Endothelial cell (in vitro differentiated cells): Measurements from ENCODE around the gene UBN1. TPM values are rescaled to one million over a fixed set of nuclear protein-coding genes. Genes with fewer than 3 reads are reported as not detected.

Experiments
- DNase-seq: peaks from one replicate; pipeline ENCODE4 v3.0.0; 2021; ENCODE audit warnings: low spot score
- H3K27ac Mint-ChIP-seq: one replicate; pipeline ENCODE4 v1.8.0; 2021; ENCODE audit warnings: mixed read lengths, inconsistent platforms; ENCODE audit not compliant: unreplicated experiment
- H3K27me3 Mint-ChIP-seq: one replicate; pipeline ENCODE4 v1.8.0; 2021; ENCODE audit warnings: mild to moderate bottlenecking, moderate library complexity, mixed read lengths, inconsistent platforms; ENCODE audit not compliant: unreplicated experiment
- H3K36me3 Mint-ChIP-seq: one replicate; pipeline ENCODE4 v1.8.0; 2021; ENCODE audit warnings: mild to moderate bottlenecking, low read depth, mixed read lengths, inconsistent platforms; ENCODE audit not compliant: unreplicated experiment
- H3K4me1 Mint-ChIP-seq: one replicate; pipeline ENCODE4 v1.8.0; 2021; ENCODE audit warnings: mild to moderate bottlenecking, mixed read lengths, inconsistent platforms; ENCODE audit not compliant: unreplicated experiment
- H3K4me3 Mint-ChIP-seq: one replicate; pipeline ENCODE4 v1.8.0; 2021; ENCODE audit warnings: mild to moderate bottlenecking, mixed read lengths, inconsistent platforms; ENCODE audit not compliant: unreplicated experiment
- H3K9me3 Mint-ChIP-seq: one replicate; pipeline ENCODE4 v1.8.0; 2021; ENCODE audit warnings: mixed read lengths, inconsistent platforms; ENCODE audit not compliant: unreplicated experiment
- total RNA-seq: library from RNA; stranded (reverse); fragmentation: NEBNext Ultra II Directional; extraction: Animal tissue kit (Norgen Biotek cat#: 25700); gene quantifications from one replicate; pipeline ENCODE4 v1.2.1, GENCODE V29; 2021; ENCODE audit not compliant: unreplicated experiment
- TF ChIP-seq, protein P1 (sequence below): fragments of 200-600 bp; sonication (generic); IDR thresholded peaks from one replicate; pipeline ENCODE4 v1.5.0; 2021; ENCODE audit warnings: antibody characterized with exemption; ENCODE audit not compliant: unreplicated experiment

The UBN1 gene
- total RNA-seq, 1 donor from 2014 or later = 36.4 TPM

DNA sequence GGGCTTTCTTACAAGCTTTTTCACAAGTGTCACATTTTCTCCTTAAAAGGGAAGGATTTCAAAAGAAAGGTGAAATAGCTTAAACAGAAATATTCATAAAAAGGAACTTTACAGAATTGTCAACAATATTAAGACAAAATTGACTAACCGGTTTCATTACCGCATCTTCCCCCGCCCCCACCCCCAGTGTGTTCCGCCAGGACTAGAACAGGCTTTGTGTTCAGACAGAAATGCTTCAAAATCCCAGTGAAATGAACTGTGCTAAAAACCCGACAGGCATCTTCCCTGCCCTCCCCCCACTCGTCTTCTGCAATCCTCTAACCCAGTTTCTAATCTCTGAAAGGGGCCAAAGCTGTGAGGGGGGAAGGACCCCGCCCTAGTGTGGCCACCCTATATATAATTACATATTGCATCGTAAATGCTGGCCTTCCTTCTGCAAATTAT is 43.9 kb upstream of the UBN1 start:
- TF ChIP-seq, protein P1, sequence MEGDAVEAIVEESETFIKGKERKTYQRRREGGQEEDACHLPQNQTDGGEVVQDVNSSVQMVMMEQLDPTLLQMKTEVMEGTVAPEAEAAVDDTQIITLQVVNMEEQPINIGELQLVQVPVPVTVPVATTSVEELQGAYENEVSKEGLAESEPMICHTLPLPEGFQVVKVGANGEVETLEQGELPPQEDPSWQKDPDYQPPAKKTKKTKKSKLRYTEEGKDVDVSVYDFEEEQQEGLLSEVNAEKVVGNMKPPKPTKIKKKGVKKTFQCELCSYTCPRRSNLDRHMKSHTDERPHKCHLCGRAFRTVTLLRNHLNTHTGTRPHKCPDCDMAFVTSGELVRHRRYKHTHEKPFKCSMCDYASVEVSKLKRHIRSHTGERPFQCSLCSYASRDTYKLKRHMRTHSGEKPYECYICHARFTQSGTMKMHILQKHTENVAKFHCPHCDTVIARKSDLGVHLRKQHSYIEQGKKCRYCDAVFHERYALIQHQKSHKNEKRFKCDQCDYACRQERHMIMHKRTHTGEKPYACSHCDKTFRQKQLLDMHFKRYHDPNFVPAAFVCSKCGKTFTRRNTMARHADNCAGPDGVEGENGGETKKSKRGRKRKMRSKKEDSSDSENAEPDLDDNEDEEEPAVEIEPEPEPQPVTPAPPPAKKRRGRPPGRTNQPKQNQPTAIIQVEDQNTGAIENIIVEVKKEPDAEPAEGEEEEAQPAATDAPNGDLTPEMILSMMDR = no peak
- no peaks in the 10 kb centered on the region for H3K9me3 Mint-ChIP-seq
- peak overlapping the region; percentile 92 for H3K4me3 Mint-ChIP-seq
- peaks cover 23% of the 10 kb centered on the region for H3K36me3 Mint-ChIP-seq
- H3K27ac Mint-ChIP-seq = no peak overlapping the region
- no peak for DNase-seq
- H3K4me1 Mint-ChIP-seq = peaks cover 10% of the 10 kb centered on the region
- peaks cover 2% of the 10 kb centered on the region for H3K27me3 Mint-ChIP-seq

DNA sequence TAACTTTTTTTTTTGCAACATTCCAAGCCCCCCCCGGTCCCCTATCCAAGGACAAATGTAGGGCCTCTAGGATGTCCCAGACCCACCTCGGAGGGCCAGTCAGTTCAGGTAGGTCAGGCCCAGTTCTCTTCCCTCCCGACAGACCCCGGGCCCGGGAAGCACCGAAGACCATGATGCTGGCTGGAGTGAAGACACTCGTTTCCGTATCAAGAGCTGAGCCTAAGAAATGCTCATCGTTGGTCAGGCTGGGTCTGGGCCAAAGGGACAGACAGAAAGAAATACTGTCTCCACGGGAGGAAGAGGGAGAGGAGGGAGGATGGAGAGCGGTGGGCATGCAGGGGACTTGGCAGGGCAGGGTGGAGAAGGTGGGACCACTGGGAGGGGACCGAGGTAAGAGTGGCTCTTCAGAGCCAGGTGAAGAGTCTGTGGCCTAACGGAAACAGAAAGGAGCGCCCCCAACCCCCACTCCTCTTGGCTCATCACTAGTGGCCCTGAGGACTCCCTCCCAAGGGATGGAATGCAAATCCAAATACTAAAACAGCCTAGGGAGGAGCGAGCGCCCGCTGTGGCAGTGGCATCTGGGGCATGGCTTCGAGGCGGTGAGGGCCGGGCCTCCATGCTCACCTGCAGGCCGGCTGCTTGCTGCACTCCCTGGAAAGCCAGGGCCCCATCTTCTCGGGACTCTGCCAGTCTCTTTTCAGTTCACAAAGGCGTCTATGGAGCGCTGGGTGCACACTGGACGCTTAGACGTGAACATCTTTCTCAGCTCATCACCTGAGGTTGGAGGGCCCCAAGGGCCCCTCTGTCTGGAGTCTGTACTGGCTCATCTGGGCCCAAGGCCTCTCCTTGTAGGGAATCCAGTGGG is 43.2 kb upstream of the UBN1 start:
- H3K9me3 Mint-ChIP-seq = no peaks in the 10 kb centered on the region
- H3K27me3 Mint-ChIP-seq = peaks cover 2% of the 10 kb centered on the region
- peaks cover 10% of the 10 kb centered on the region for H3K4me1 Mint-ChIP-seq
- H3K36me3 Mint-ChIP-seq = peaks cover 16% of the 10 kb centered on the region
- H3K4me3 Mint-ChIP-seq = no peak overlapping the region
- TF ChIP-seq, protein P1 = no peak
- no peak overlapping the region for H3K27ac Mint-ChIP-seq
- no peak for DNase-seq

DNA sequence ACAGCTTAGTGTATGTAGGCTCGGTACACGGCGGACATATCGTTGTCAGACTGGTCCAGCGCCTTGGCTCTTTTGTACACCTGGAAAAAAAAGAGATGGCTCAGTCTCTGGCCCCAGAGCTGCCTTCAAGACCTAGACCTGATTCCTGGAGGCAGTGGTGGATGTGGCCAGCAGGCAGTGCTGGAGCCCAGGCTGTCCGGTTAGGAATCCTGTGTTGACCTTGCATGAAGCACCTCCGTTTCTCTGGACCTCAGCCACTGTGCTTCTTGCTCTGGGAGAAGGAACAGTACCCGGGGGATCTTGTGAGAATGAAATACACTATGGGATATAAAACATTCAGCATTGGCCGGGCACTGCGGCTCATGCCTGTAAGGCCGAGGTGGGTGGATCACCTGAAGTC is 42.0 kb upstream of the UBN1 start:
- H3K4me1 Mint-ChIP-seq = peaks cover 10% of the 10 kb centered on the region
- no peak overlapping the region for H3K27ac Mint-ChIP-seq
- peaks cover 14% of the 10 kb centered on the region for H3K36me3 Mint-ChIP-seq
- TF ChIP-seq, protein P1 = no peak
- no peaks in the 10 kb centered on the region for H3K9me3 Mint-ChIP-seq
- peak overlapping the region; percentile 57 for H3K4me3 Mint-ChIP-seq
- DNase-seq = no peak
- H3K27me3 Mint-ChIP-seq = peaks cover 2% of the 10 kb centered on the region

DNA sequence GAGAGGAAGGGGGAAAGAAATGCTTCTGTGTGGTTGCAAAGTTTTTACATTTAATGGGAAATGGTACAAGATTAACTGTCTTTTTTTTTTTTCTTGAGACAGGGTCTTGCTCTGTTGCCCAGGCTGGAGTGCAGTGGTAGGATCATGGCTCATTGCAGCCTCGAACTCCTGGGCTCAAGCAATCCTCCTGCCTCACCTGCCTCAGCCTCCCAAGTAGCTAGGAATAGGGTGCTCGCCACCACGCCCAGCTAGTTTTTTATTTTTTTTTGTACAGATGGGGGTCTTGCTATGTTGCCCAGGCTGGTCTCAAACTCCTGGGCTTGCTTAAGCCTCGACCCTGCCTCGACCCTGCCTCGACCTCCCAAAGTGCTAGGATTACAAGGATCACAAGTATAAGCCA is 41.0 kb upstream of the UBN1 start:
- Mint-ChIP-seq H3K9me3 (no peaks in the 10 kb centered on the region), H3K27ac (no peak overlapping the region), H3K27me3 (peaks cover 2% of the 10 kb centered on the region), H3K4me3 (peak overlapping the region; percentile 34), H3K36me3 (peaks cover 18% of the 10 kb centered on the region), H3K4me1 (peaks cover 2% of the 10 kb centered on the region)
- no peak for DNase-seq
- TF ChIP-seq, protein P1 = no peak

DNA sequence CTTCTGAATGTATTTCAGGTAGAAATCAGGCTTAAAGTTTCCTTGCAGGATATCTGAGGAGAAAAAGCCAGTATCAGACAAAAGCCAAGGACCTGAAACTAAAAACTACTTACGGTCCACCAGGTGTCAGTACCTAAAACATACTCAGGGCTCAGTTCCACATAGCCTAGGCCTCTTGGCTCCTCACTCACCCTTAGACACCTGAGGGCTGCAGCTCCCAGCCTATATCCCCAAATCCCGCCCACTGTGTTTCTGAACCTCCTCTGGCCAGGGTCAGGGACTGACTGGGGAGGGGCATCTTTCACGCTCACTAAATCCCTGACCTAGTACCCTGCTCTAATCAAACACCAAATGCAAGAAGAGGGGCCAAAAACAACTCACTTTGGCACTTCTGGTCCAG is 36.0 kb upstream of the UBN1 start:
- H3K27me3 Mint-ChIP-seq = no peaks in the 10 kb centered on the region
- TF ChIP-seq, protein P1 = no peak
- H3K4me3 Mint-ChIP-seq = no peak overlapping the region
- H3K36me3 Mint-ChIP-seq = peaks cover 30% of the 10 kb centered on the region
- DNase-seq = no peak
- peaks cover 3% of the 10 kb centered on the region for H3K4me1 Mint-ChIP-seq
- H3K9me3 Mint-ChIP-seq = no peaks in the 10 kb centered on the region
- H3K27ac Mint-ChIP-seq = no peak overlapping the region
